A549 (cell line): ENCODE results near the gene MESP2. TPM values are rescaled to one million over a fixed set of nuclear protein-coding genes. Genes with fewer than 3 reads are reported as not detected.
A peak's percentile ranks its signal among the peaks of the same experiment; 100 is the strongest.

ENCODE experiments used
- ATAC-seq, 2 experiments: fragments of 200-7000 bp in 1 of 2; fragments of >200 bp in 1 of 2; cut with Nextera tagmentation in 1 of 2; cut with Tn5 transposase in 1 of 2; 3 replicates each; pipeline versions ENCODE4 v1.8.0 to v1.9.1; 2018 to 2020; ENCODE audit warnings: mild to moderate bottlenecking in 1 of 2, moderate library complexity in 1 of 2
- CTCF ChIA-PET: fragments of 300-600 bp; sonication (Branson Sonifier 250); formaldehyde crosslinking; extraction: SDS; loops from one replicate; lab custom pipeline; 2021; ENCODE audit warnings: antibody characterized with exemption, inconsistent platforms; lab: Yijun Ruan, JAX
- POLR2A ChIA-PET: fragments of 350-600 bp; formaldehyde crosslinking; extraction: SDS; loops from one replicate; lab custom pipeline; 2021; ENCODE audit warnings: antibody characterized with exemption, inconsistent platforms; lab: Yijun Ruan, JAX
- DNase-seq, 2 experiments: peaks; one replicate each; pipeline versions ENCODE4 v3.0.0 to v3.0.0-alpha.2; 2011 to 2016; ENCODE audit warnings: low read depth in 1 of 2, low spot score in 1 of 2
- FAIRE-seq: peaks from 2 replicates; lab custom pipeline; 2011; peaks lifted over from hg19 to GRCh38; lab: Jason Lieb, UNC
- H3K27ac ChIP-seq, 2 experiments: fragments of >200 bp; sonication (Bioruptor Twin); formaldehyde crosslinking; 3 replicates each; pipeline ENCODE4 v1.5.1; 2016 to 2017
- H3K4me1 ChIP-seq: fragments of >200 bp; sonication (Bioruptor Twin); formaldehyde crosslinking; 3 replicates; pipeline ENCODE4 v1.6.1; 2016
- H3K4me2 ChIP-seq: fragments of >200 bp; sonication (Bioruptor Twin); formaldehyde crosslinking; 3 replicates; pipeline ENCODE4 v1.6.1; 2016
- H3K4me3 ChIP-seq: fragments of >200 bp; sonication (Bioruptor Twin); formaldehyde crosslinking; 3 replicates; pipeline ENCODE4 v1.5.1; 2016
- H3K9me3 ChIP-seq: fragments of >200 bp; sonication (Bioruptor Twin); formaldehyde crosslinking; 3 replicates; pipeline ENCODE4 v1.6.1; 2016
- CBX8 ChIP-seq: fragments of 200-600 bp; sonication (generic); IDR thresholded peaks from 2 replicates; pipeline ENCODE4 v1.6.1; 2016
- CHD2 ChIP-seq: fragments of 150-350 bp; IDR thresholded peaks from 2 replicates; pipeline ENCODE4 v1.6.1; 2014; ENCODE audit warnings: low read length; ENCODE audit not compliant: partially characterized antibody
- CHD4 ChIP-seq: fragments of 200-600 bp; sonication (generic); IDR thresholded peaks from 2 replicates; pipeline ENCODE4 v1.6.1; 2016; ENCODE audit warnings: antibody characterized with exemption, mild to moderate bottlenecking, borderline replicate concordance
- EHMT2 ChIP-seq: fragments of 200-600 bp; sonication (generic); IDR thresholded peaks from 2 replicates; pipeline ENCODE4 v1.6.1; 2016; ENCODE audit warnings: antibody characterized with exemption, low read depth, mild to moderate bottlenecking, moderate library complexity
- FOSB ChIP-seq: fragments of 250-450 bp; sonication (Bioruptor Pico); IDR thresholded peaks from 2 replicates; pipeline ENCODE4 v1.5.0; 2020; ENCODE audit warnings: mild to moderate bottlenecking, moderate library complexity
- HOXB13 ChIP-seq: fragments of 250-450 bp; sonication (Bioruptor Pico); IDR thresholded peaks from 2 replicates; pipeline ENCODE4 v1.5.0; 2020; ENCODE audit warnings: low read depth, mild to moderate bottlenecking, moderate library complexity
- MAZ ChIP-seq: fragments of 150-350 bp; IDR thresholded peaks from 2 replicates; pipeline ENCODE4 v1.6.1; 2014; ENCODE audit warnings: antibody characterized with exemption, low read depth, low read length, borderline replicate concordance
- NFE2L2 ChIP-seq: fragments of 150-350 bp; conservative IDR thresholded peaks from 2 replicates; pipeline ENCODE4 v1.6.1; 2014; ENCODE audit warnings: low read length
- NR3C1 ChIP-seq: fragments of >200 bp; sonication (Bioruptor Twin); formaldehyde crosslinking; IDR thresholded peaks from 3 replicates; pipeline ENCODE4 v1.6.1; 2017
- PHF8 ChIP-seq: fragments of 200-600 bp; sonication (generic); IDR thresholded peaks from 2 replicates; pipeline ENCODE4 v1.6.1; 2016; ENCODE audit warnings: low read depth, mild to moderate bottlenecking, antibody characterized with exemption, moderate library complexity, borderline replicate concordance
- POLR2A ChIP-seq: IDR thresholded peaks from 2 replicates; pipeline ENCODE4 v1.6.1; 2012; ENCODE audit warnings: mild to moderate bottlenecking, low read length
- RCOR1 ChIP-seq: fragments of 150-350 bp; IDR thresholded peaks from 2 replicates; pipeline ENCODE4 v1.6.1; 2014; ENCODE audit warnings: antibody characterized with exemption, low read length, low read depth
- TFCP2L1 ChIP-seq: fragments of 250-450 bp; sonication (Bioruptor Pico); IDR thresholded peaks from 2 replicates; pipeline ENCODE4 v1.5.0; 2021; ENCODE audit warnings: mild to moderate bottlenecking
- TP53 ChIP-seq: fragments of 250-450 bp; sonication (Bioruptor Pico); IDR thresholded peaks from 2 replicates; pipeline ENCODE4 v1.5.0; 2021; ENCODE audit warnings: mild to moderate bottlenecking, moderate library complexity
- ZSCAN20 ChIP-seq: fragments of 250-450 bp; sonication (Bioruptor Pico); IDR thresholded peaks from 2 replicates; pipeline ENCODE4 v1.8.0; 2022; ENCODE audit warnings: mild to moderate bottlenecking, moderate library complexity
- WGBS: methylation state at CpG from one replicate; pipeline ENCODE4 v1.1.6; 2017; ENCODE audit errors: missing lambda C conversion rate; 5-methylcytosine and 5-hydroxymethylcytosine counted together
- polyA plus RNA-seq, 4 experiments: library from polyadenylated mRNA; depleted of rRNA in 3 of 4; stranded (reverse); fragments of >200 nt; fragmentation: RNase III in 1 of 4; extraction: RNeasy Plus Mini Kit Qiagen cat#74134 plus additional on column Dnase treatment in 1 of 4; gene quantifications; 2 replicates in 3 of 4; 3 replicates in 1 of 4; pipeline ENCODE4 v1.2.3, GENCODE V29; 2011 to 2017
- TF ChIP-seq, protein P1 (sequence below): fragments of 450-650 bp; IDR thresholded peaks from 2 replicates; pipeline ENCODE4 v1.6.1; 2014; ENCODE audit warnings: antibody characterized with exemption
- TF ChIP-seq, protein P2 (sequence below): fragments of 150-350 bp; IDR thresholded peaks from 2 replicates; pipeline ENCODE4 v1.6.1; 2014; ENCODE audit warnings: low read depth, mild to moderate bottlenecking, low read length
- TF ChIP-seq, protein P3 (sequence below): fragments of 250-450 bp; sonication (Bioruptor Pico); IDR thresholded peaks from 2 replicates; pipeline ENCODE4 v1.5.0; 2021; ENCODE audit warnings: mild to moderate bottlenecking, moderate library complexity, borderline replicate concordance
- TF ChIP-seq, protein P4 (sequence below): fragments of >200 bp; sonication (Bioruptor Twin); formaldehyde crosslinking; IDR thresholded peaks from 3 replicates; pipeline ENCODE4 v1.6.1; 2016

The MESP2 gene
- polyA plus RNA-seq, 2 of the 4 experiments (the other 2 are of a cell fraction), result 0.22 to 0.57 TPM

DNA sequence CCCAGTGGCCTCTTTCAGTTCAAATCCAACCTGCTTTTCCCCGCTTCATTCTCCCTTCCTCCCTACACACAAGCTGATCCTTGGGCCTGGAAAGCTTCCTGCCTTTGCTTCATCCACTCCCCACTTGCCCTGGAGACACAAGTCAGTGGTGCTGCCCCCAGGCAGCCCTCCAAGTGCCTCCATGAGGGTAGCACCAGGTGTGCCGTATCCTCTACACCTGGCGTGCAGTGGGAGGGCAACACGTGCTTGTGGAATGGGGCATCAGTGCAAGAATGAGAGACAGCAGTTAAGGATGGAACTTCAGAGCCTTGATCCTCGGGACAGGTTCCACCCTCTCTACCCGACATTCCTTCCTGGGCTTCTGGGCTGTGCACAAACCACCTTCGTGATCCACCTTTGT lies 34.7 kb downstream of the MESP2 start:
- WGBS, result 96% methylated on average over 7 of the region's 7 CpGs
- no peak overlapping the region for H3K4me2 ChIP-seq
- no peak for TF ChIP-seq RCOR1
- no peak for TF ChIP-seq NR3C1
- no peak for TF ChIP-seq EHMT2
- TF ChIP-seq POLR2A, result no peak
- TF ChIP-seq, protein P1, sequence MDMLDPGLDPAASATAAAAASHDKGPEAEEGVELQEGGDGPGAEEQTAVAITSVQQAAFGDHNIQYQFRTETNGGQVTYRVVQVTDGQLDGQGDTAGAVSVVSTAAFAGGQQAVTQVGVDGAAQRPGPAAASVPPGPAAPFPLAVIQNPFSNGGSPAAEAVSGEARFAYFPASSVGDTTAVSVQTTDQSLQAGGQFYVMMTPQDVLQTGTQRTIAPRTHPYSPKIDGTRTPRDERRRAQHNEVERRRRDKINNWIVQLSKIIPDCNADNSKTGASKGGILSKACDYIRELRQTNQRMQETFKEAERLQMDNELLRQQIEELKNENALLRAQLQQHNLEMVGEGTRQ, result no peak
- no peak for TF ChIP-seq CHD2
- no peak for TF ChIP-seq MAZ
- TF ChIP-seq ZSCAN20, result no peak
- no peak for TF ChIP-seq FOSB (CRISPR knock-in tag)
- TF ChIP-seq, protein P2, sequence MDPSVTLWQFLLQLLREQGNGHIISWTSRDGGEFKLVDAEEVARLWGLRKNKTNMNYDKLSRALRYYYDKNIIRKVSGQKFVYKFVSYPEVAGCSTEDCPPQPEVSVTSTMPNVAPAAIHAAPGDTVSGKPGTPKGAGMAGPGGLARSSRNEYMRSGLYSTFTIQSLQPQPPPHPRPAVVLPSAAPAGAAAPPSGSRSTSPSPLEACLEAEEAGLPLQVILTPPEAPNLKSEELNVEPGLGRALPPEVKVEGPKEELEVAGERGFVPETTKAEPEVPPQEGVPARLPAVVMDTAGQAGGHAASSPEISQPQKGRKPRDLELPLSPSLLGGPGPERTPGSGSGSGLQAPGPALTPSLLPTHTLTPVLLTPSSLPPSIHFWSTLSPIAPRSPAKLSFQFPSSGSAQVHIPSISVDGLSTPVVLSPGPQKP, result no peak
- TF ChIP-seq TFCP2L1 (CRISPR knock-in tag), result no peak
- TF ChIP-seq CBX8, result no peak
- TF ChIP-seq, protein P3, sequence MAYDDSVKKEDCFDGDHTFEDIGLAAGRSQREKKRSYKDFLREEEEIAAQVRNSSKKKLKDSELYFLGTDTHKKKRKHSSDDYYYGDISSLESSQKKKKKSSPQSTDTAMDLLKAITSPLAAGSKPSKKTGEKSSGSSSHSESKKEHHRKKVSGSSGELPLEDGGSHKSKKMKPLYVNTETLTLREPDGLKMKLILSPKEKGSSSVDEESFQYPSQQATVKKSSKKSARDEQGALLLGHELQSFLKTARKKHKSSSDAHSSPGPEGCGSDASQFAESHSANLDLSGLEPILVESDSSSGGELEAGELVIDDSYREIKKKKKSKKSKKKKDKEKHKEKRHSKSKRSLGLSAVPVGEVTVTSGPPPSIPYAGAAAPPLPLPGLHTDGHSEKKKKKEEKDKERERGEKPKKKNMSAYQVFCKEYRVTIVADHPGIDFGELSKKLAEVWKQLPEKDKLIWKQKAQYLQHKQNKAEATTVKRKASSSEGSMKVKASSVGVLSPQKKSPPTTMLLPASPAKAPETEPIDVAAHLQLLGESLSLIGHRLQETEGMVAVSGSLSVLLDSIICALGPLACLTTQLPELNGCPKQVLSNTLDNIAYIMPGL (CRISPR knock-in tag), result no peak
- no peak for TF ChIP-seq PHF8
- TF ChIP-seq, protein P4, sequence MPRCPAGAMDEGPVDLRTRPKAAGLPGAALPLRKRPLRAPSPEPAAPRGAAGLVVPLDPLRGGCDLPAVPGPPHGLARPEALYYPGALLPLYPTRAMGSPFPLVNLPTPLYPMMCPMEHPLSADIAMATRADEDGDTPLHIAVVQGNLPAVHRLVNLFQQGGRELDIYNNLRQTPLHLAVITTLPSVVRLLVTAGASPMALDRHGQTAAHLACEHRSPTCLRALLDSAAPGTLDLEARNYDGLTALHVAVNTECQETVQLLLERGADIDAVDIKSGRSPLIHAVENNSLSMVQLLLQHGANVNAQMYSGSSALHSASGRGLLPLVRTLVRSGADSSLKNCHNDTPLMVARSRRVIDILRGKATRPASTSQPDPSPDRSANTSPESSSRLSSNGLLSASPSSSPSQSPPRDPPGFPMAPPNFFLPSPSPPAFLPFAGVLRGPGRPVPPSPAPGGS, result no peak
- no peak for TF ChIP-seq NFE2L2
- no peak for TF ChIP-seq HOXB13
- TF ChIP-seq TP53, result no peak
- TF ChIP-seq, all 56 proteins: peak for 0
- peaks cover 33% of the 10 kb centered on the region for H3K4me1 ChIP-seq
- FAIRE-seq, result no peak
- no peak overlapping the region; a peak in 1 of 6 replicates for H3K27ac ChIP-seq
- ChIA-PET POLR2A (no interaction called here), CTCF (interaction anchor here (1.2 to 3.8 kb wide), 3 partner anchors 19 to 50 kb away, joined by 3 to 12 read pairs (median 8); no protein-coding TSS in a partner anchor)
- no peak for ATAC-seq
- no peak overlapping the region for H3K4me3 ChIP-seq
- H3K9me3 ChIP-seq, result 0 out of 3 replicates have a peak, but pooled peaks cover 1% of the 10 kb centered on the region
- no peak for DNase-seq

DNA sequence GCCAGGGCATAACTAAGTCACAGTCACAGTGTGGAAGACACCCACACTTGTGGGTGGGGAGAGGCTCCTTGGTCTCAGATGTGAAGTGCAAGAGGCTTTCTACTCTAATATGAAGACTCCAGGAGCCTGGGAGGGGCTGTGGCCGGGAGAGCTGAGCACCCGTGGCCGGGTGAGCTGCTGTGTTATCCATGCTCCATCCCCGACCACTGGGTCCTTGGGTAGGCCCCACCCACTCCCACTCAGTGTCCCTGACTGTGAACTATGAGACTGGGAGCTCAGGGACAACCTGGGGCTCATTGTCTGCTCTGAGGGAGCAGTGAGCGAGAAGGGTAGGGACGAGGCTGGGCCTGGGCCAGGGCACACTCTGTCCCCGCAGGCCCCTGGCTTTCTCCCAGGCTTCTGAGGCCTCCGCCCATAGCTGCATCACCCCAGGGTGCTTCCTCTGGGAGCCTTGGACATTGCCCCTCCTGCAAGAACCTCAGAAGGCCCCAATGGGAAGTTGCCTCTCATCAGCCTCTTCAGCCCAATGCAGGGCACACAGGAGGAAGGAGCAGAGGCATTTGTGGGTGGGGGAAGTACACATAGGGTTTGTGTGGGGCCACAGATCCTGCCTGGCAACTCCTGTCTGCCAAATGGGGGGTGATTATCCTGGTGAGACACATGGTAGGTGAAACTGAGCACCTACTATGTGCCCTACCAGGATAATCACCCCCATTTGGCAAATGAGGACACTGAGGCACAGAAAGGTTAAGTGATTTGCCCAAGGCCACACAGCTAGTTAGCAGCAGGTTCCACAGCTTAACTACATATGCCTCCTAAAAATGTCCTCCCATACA lies 36.1 kb downstream of the MESP2 start:
- no peak for FAIRE-seq
- Histone ChIP-seq H3K4me3 (no peak overlapping the region), H3K9me3 (0 out of 3 replicates have a peak, but pooled peaks cover 3% of the 10 kb centered on the region), H3K27ac (peak overlapping the region; percentile 39 to 42; a peak in 4 of 6 replicates), H3K4me2 (peak overlapping the region; percentile 6; the same call in 1 of the 3 replicates), H3K4me1 (peaks cover 21% of the 10 kb centered on the region)
- ChIA-PET POLR2A (no interaction called here), CTCF (interaction anchor here (0.6 to 3.8 kb wide), 10 partner anchors 10 to 275 kb away, joined by 3 to 12 read pairs (median 4); partner anchors contain the start of gene MESP2)
- 59% methylated on average over 8 of the region's 8 CpGs for WGBS
- TF ChIP-seq PHF8 (no peak), CHD4 (0 out of 2 replicates have a peak, but pooled peaks have one; percentile 34)
- peak; percentile 14 to 39; a peak in 5 of 6 replicates for ATAC-seq
- DNase-seq, result peak in 1 of 2 experiments; percentile 31
